CD14-positive monocyte (primary cell): ENCODE results near the gene PPBP. TPM values are rescaled to one million over a fixed set of nuclear protein-coding genes. Genes with fewer than 3 reads are reported as not detected.

Source experiments
- DNase-seq, 3 donors: peaks; one replicate each; pipeline ENCODE4 v3.0.0-alpha.2; 2011 to 2022
- H2AFZ ChIP-seq: 2 replicates; pipeline ENCODE4 v1.6.0; 2012; ENCODE audit warnings: mild to moderate bottlenecking, low read depth, low read length, inconsistent platforms; ENCODE audit not compliant: insufficient read depth, poor library complexity, severe bottlenecking
- H3K27ac ChIP-seq, 2 donors: 1 replicate in 1 of 2; 2 replicates in 1 of 2; pipeline ENCODE4 v1.5.1; 2012 to 2013; ENCODE audit warnings: low read length in 2 of 2, control low read depth in 1 of 2, inconsistent platforms in 1 of 2, low read depth in 1 of 2, mild to moderate bottlenecking in 1 of 2
- H3K27me3 ChIP-seq, 2 donors: one replicate each; pipeline versions ENCODE4 v1.6.0 to v1.6.1; 2011 to 2013; ENCODE audit warnings: low read length in 2 of 2; ENCODE audit not compliant: control insufficient read depth in 2 of 2, insufficient read depth in 2 of 2
- H3K36me3 ChIP-seq, 2 donors: replicated peaks in 1 of 2; 1 replicate in 1 of 2; 2 replicates in 1 of 2; pipeline versions ENCODE4 v1.5.1 to v1.6.1; 2012 to 2013; ENCODE audit warnings: low read length in 2 of 2, control low read depth in 1 of 2, inconsistent platforms in 1 of 2, mild to moderate bottlenecking in 1 of 2; ENCODE audit not compliant: insufficient read depth in 2 of 2, control insufficient read depth in 1 of 2
- H3K4me1 ChIP-seq, 2 donors: 1 replicate in 1 of 2; 2 replicates in 1 of 2; pipeline versions ENCODE4 v1.5.1 to v1.6.1; 2012 to 2013; ENCODE audit warnings: low read length in 2 of 2, control low read depth in 1 of 2, inconsistent platforms in 1 of 2, mild to moderate bottlenecking in 1 of 2, moderate library complexity in 1 of 2; ENCODE audit not compliant: insufficient read depth in 2 of 2, control insufficient read depth in 1 of 2
- H3K4me2 ChIP-seq: replicated peaks from 2 replicates; pipeline ENCODE3; 2012; ENCODE audit warnings: low read length, moderate library complexity, mild to moderate bottlenecking; ENCODE audit not compliant: poor library complexity, severe bottlenecking; ENCODE audit errors: extremely low read depth
- H3K4me3 ChIP-seq, 3 experiments: fragments of 200-600 bp in 1 of 3; sonication (generic) in 1 of 3; replicated peaks in 1 of 3; 1 replicate in 2 of 3; 2 replicates in 1 of 3; pipeline ENCODE4 v1.5.1; 2011 to 2013; ENCODE audit warnings: low read length in 3 of 3, mild to moderate bottlenecking in 3 of 3, control low read depth in 2 of 3, low read depth in 2 of 3, inconsistent platforms in 1 of 3, moderate library complexity in 1 of 3
- H3K79me2 ChIP-seq: 2 replicates; pipeline ENCODE4 v1.6.0; 2012; ENCODE audit warnings: mild to moderate bottlenecking, control low read depth, inconsistent platforms, low read length, moderate library complexity; ENCODE audit not compliant: insufficient read depth
- H3K9ac ChIP-seq: 2 replicates; pipeline ENCODE4 v1.6.0; 2017; ENCODE audit warnings: low read length, mild to moderate bottlenecking; ENCODE audit not compliant: insufficient read depth, poor library complexity, severe bottlenecking
- H3K9me3 ChIP-seq, 2 donors: replicated peaks in 1 of 2; 1 replicate in 1 of 2; 2 replicates in 1 of 2; pipeline versions ENCODE4 v1.5.1 to v1.6.1; 2012 to 2013; ENCODE audit warnings: low read length in 2 of 2, control low read depth in 1 of 2; ENCODE audit not compliant: control insufficient read depth in 1 of 2, insufficient read depth in 1 of 2
- H4K20me1 ChIP-seq: 2 replicates; pipeline ENCODE4 v1.6.0; 2012; ENCODE audit warnings: mild to moderate bottlenecking, low read length, control low read depth, moderate library complexity; ENCODE audit not compliant: insufficient read depth
- H3K27ac Mint-ChIP-seq, 7 donors: one replicate each; pipeline ENCODE4 v1.8.0; 2020; ENCODE audit warnings: mild to moderate bottlenecking in 7 of 7, mixed read lengths in 7 of 7, moderate library complexity in 6 of 7, inconsistent platforms in 2 of 7
- H3K27me3 Mint-ChIP-seq, 3 donors: one replicate each; pipeline ENCODE4 v1.8.0; 2021 to 2022; ENCODE audit warnings: low read depth in 3 of 3, mild to moderate bottlenecking in 3 of 3, mixed read lengths in 3 of 3, moderate library complexity in 3 of 3, inconsistent platforms in 1 of 3
- H3K36me3 Mint-ChIP-seq, 2 donors: one replicate each; pipeline ENCODE4 v1.8.0; 2020; ENCODE audit warnings: mixed read lengths in 2 of 2, inconsistent platforms in 1 of 2, mild to moderate bottlenecking in 1 of 2
- H3K4me1 Mint-ChIP-seq: one replicate; pipeline ENCODE4 v1.8.0; 2020; ENCODE audit warnings: mild to moderate bottlenecking, mixed read lengths
- H3K4me3 Mint-ChIP-seq, 2 donors: one replicate each; pipeline ENCODE4 v1.8.0; 2020; ENCODE audit warnings: mild to moderate bottlenecking in 2 of 2, mixed read lengths in 2 of 2, moderate library complexity in 1 of 2
- H3K9me3 Mint-ChIP-seq, 7 donors: one replicate each; pipeline ENCODE4 v1.8.0; 2020 to 2022; ENCODE audit warnings: mixed read lengths in 7 of 7, mild to moderate bottlenecking in 6 of 7, moderate library complexity in 6 of 7, inconsistent platforms in 2 of 7
- WGBS: methylation state at CpG from one replicate; pipeline ENCODE4 v1.1.5; 2013; ENCODE audit warnings: missing lambda C conversion rate; ENCODE audit not compliant: insufficient coverage; 5-methylcytosine and 5-hydroxymethylcytosine counted together
- intact Hi-C, 2 donors: fragments of 100-400 bp; cut with micrococcal nuclease; formaldehyde crosslinking; loops; one replicate each; pipeline versions ENCODE4 v1.15.0 to v1.15.1; 2023
- polyA plus RNA-seq, 3 donors: library from polyadenylated mRNA; depleted of rRNA in 1 of 3; unstranded in 2 of 3; stranded (reverse) in 1 of 3; fragments of 300-500 nt in 2 of 3; fragments of >200 nt in 1 of 3; fragmentation: Illumina TruSeq in 2 of 3; gene quantifications; 1 replicate in 2 of 3; 2 replicates in 1 of 3; pipeline ENCODE4 v1.2.3, GENCODE V29; 2012 to 2021
- TF ChIP-seq, protein P1 (sequence below): fragments of 200-600 bp; IDR thresholded peaks from one replicate; pipeline ENCODE4 v1.8.0; 2022; ENCODE audit warnings: antibody characterized with exemption, mild to moderate bottlenecking

PPBP gene
- polyA plus RNA-seq, 3 donors, result 0.65 to 63.1 (median 16.3) TPM

DNA sequence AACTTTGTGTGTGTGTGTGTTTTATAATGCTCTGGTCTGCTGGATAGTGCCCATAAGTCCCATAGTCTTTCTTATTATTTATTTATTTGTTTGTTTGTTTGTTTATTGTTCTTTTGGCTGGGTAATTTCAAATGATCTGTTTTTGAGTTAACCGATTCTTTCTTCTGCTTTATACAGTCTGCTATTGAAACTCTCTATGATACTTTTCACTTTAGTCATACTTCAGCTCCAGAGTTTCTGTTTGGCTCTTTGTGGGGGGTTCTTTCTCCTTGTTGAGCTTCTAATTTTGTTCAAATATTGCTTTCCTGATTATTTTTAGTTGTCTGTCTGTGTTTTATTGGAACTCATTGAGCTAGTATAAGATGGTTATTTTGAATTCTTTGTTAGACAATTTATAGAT is 40.5 kb upstream of the PPBP start:
- WGBS, result no CpG with 5 or more reads among the region's 1 CpG
- no peaks in the 10 kb centered on the region for H3K4me1 Mint-ChIP-seq
- intact Hi-C loops, result no loop called here
- no peaks in the 10 kb centered on the region for H3K9me3 ChIP-seq
- DNase-seq, result no peak
- H3K9me3 Mint-ChIP-seq, result peaks cover 0 to 6% (median 5%) of the 10 kb centered on the region in 7 donors
- no peaks in the 10 kb centered on the region for H3K27me3 ChIP-seq
- no peak overlapping the region for H3K4me2 ChIP-seq
- no peak overlapping the region for H3K27ac ChIP-seq
- H3K9ac ChIP-seq, result no peak overlapping the region
- H3K27me3 Mint-ChIP-seq, result peaks cover 0 to 2% (median 0%) of the 10 kb centered on the region in 3 donors
- no peaks in the 10 kb centered on the region for H3K36me3 ChIP-seq
- no peaks in the 10 kb centered on the region for H3K4me1 ChIP-seq
- H3K4me3 Mint-ChIP-seq, result no peak overlapping the region
- no peak overlapping the region for H3K27ac Mint-ChIP-seq
- H3K4me3 ChIP-seq, result no peak overlapping the region
- no peaks in the 10 kb centered on the region for H3K79me2 ChIP-seq
- H4K20me1 ChIP-seq, result no peaks in the 10 kb centered on the region
- no peak overlapping the region for H2AFZ ChIP-seq
- TF ChIP-seq, protein P1, sequence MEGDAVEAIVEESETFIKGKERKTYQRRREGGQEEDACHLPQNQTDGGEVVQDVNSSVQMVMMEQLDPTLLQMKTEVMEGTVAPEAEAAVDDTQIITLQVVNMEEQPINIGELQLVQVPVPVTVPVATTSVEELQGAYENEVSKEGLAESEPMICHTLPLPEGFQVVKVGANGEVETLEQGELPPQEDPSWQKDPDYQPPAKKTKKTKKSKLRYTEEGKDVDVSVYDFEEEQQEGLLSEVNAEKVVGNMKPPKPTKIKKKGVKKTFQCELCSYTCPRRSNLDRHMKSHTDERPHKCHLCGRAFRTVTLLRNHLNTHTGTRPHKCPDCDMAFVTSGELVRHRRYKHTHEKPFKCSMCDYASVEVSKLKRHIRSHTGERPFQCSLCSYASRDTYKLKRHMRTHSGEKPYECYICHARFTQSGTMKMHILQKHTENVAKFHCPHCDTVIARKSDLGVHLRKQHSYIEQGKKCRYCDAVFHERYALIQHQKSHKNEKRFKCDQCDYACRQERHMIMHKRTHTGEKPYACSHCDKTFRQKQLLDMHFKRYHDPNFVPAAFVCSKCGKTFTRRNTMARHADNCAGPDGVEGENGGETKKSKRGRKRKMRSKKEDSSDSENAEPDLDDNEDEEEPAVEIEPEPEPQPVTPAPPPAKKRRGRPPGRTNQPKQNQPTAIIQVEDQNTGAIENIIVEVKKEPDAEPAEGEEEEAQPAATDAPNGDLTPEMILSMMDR, result no peak
- H3K36me3 Mint-ChIP-seq, result no peaks in the 10 kb centered on the region

DNA sequence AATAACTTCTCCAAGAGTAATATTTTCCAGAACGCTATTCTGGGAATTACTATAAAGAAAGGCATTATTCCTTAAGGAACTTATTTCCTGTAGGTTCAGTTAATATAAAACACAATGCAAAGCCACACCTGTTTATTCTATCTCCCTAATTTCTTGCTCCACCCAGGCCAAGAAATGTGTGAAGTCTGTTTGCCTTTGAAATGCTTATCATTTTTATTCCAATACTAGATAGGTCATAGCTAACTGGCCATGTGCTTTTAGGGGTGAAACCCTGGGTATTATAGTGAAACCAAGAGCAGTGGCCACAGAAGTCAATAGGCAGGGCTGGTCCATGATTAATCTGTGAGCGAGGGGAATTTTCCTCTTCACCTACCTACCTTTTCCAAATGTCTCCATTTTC is 35.7 kb upstream of the PPBP start:
- intact Hi-C loops, result no loop called here
- Histone ChIP-seq H4K20me1 (no peaks in the 10 kb centered on the region), H3K79me2 (no peaks in the 10 kb centered on the region), H3K9ac (no peak overlapping the region), H3K9me3 (no peaks in the 10 kb centered on the region), H3K4me2 (no peak overlapping the region), H3K4me1 (peaks cover under 1 to 1% of the 10 kb centered on the region in 2 donors), H3K4me3 (no peak overlapping the region), H3K27me3 (no peaks in the 10 kb centered on the region), H2AFZ (no peak overlapping the region), H3K27ac (no peak overlapping the region), H3K36me3 (no peaks in the 10 kb centered on the region)
- 100% methylated on average over 1 of the region's 2 CpGs for WGBS
- DNase-seq, result no peak
- Mint-ChIP-seq H3K27ac (no peak overlapping the region), H3K4me1 (peaks cover 6% of the 10 kb centered on the region), H3K27me3 (no peaks in the 10 kb centered on the region), H3K4me3 (no peak overlapping the region), H3K36me3 (no peaks in the 10 kb centered on the region), H3K9me3 (peaks cover 0 to 7% (median 5%) of the 10 kb centered on the region in 7 donors)
- TF ChIP-seq, protein P1, result no peak
